Astrocyte (in vitro differentiated cells and primary cell): ENCODE data around the gene CFD. TPM values are rescaled to one million over a fixed set of nuclear protein-coding genes. Genes with fewer than 3 reads are reported as not detected.

Experiments used
- DNase-seq: peaks from one replicate; pipeline ENCODE4 v3.0.0-alpha.2; 2010; ENCODE audit warnings: low read depth
- FAIRE-seq: peaks from 2 replicates; lab custom pipeline; 2011; peaks lifted over from hg19 to GRCh38; lab: Jason Lieb, UNC
- H2AFZ ChIP-seq: 2 replicates; pipeline ENCODE4 v1.6.0; 2012; ENCODE audit warnings: low read depth, low read length, inconsistent platforms
- H3K27ac ChIP-seq: 2 replicates; pipeline ENCODE4 v1.5.1; 2011; ENCODE audit warnings: low read depth, low read length, inconsistent platforms
- H3K27me3 ChIP-seq: 2 replicates; pipeline ENCODE4 v1.6.0; 2011; ENCODE audit warnings: low read length, inconsistent platforms; ENCODE audit not compliant: insufficient read depth
- H3K36me3 ChIP-seq: 2 replicates; pipeline ENCODE4 v1.5.1; 2011; ENCODE audit warnings: low read length, inconsistent platforms; ENCODE audit not compliant: insufficient read depth
- H3K4me1 ChIP-seq: 2 replicates; pipeline ENCODE4 v1.5.1; 2011; ENCODE audit warnings: low read length, inconsistent platforms; ENCODE audit not compliant: insufficient read depth
- H3K4me2 ChIP-seq: 2 replicates; pipeline ENCODE4 v1.6.0; 2012; ENCODE audit warnings: low read length, inconsistent platforms
- H3K4me3 ChIP-seq: 2 replicates; pipeline ENCODE4 v1.5.1; 2011; ENCODE audit warnings: low read depth, mild to moderate bottlenecking, low read length, inconsistent platforms; ENCODE audit not compliant: insufficient read depth
- H3K79me2 ChIP-seq: 2 replicates; pipeline ENCODE4 v1.6.0; 2012; ENCODE audit warnings: mild to moderate bottlenecking, low read length, inconsistent platforms; ENCODE audit not compliant: insufficient read depth
- H3K9ac ChIP-seq: 2 replicates; pipeline ENCODE4 v1.6.0; 2012; ENCODE audit warnings: mild to moderate bottlenecking, low read length, inconsistent platforms
- H3K9me3 ChIP-seq: 2 replicates; pipeline ENCODE4 v1.5.1; 2012; ENCODE audit warnings: low read depth, mild to moderate bottlenecking, low read length, inconsistent platforms; ENCODE audit not compliant: insufficient read depth
- H4K20me1 ChIP-seq: 2 replicates; pipeline ENCODE4 v1.6.0; 2012; ENCODE audit warnings: low read length, inconsistent platforms; ENCODE audit not compliant: insufficient read depth
- H3K27ac Mint-ChIP-seq: one replicate; pipeline ENCODE4 v1.8.0; 2021; ENCODE audit warnings: mild to moderate bottlenecking, mixed read lengths; ENCODE audit not compliant: unreplicated experiment
- H3K27me3 Mint-ChIP-seq: one replicate; pipeline ENCODE4 v1.8.0; 2021; ENCODE audit warnings: low read depth, mixed read lengths; ENCODE audit not compliant: unreplicated experiment
- H3K36me3 Mint-ChIP-seq: one replicate; pipeline ENCODE4 v1.8.0; 2021; ENCODE audit warnings: low read depth, mixed read lengths; ENCODE audit not compliant: unreplicated experiment
- H3K4me1 Mint-ChIP-seq: one replicate; pipeline ENCODE4 v1.8.0; 2021; ENCODE audit warnings: low read depth, mixed read lengths; ENCODE audit not compliant: unreplicated experiment
- H3K4me3 Mint-ChIP-seq: one replicate; pipeline ENCODE4 v1.8.0; 2021; ENCODE audit warnings: mild to moderate bottlenecking, moderate library complexity, mixed read lengths; ENCODE audit not compliant: unreplicated experiment
- H3K9me3 Mint-ChIP-seq: one replicate; pipeline ENCODE4 v1.8.0; 2021; ENCODE audit warnings: mild to moderate bottlenecking, mixed read lengths; ENCODE audit not compliant: unreplicated experiment
- EZH2 ChIP-seq: IDR thresholded peaks from 2 replicates; pipeline ENCODE4 v1.6.1; 2012; ENCODE audit warnings: mild to moderate bottlenecking, low read length, inconsistent platforms; ENCODE audit not compliant: insufficient read depth
- total RNA-seq: library from RNA; stranded (reverse); gene quantifications from 2 replicates; pipeline ENCODE4 v1.2.1, GENCODE V29; 2021
- TF ChIP-seq, protein P1 (sequence below): IDR thresholded peaks from 2 replicates; pipeline ENCODE4 v1.5.1; 2011; ENCODE audit warnings: low read depth, mild to moderate bottlenecking, inconsistent platforms, low read length, moderate library complexity; ENCODE audit not compliant: insufficient read depth

The CFD gene
- total RNA-seq, 1 donor from 2014 or later: 0.59 TPM

DNA sequence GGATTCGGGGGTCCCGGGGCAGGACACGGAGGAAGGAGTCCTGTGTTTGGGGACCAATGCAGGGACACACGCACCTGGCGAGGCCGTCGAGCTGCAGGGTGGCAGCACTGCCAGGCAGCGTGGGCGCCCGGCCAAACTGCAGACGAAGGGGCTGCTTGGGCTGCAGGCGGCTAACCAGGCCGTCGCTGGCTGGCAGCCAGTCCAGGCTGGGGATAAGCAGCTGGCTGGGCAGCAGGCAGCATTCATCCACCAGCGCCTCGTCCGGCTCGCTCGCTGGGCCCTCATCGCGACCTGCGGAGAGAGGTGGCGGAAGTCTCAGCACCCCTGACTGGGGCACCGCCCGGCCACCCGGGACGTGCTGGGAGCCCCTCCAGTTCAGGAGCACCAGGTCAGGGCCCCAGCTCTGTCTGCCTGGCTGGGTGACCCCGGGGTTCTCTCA is 11.5 kb downstream of the CFD start:
- no peak overlapping the region for H2AFZ ChIP-seq
- no peak for FAIRE-seq
- H3K36me3 Mint-ChIP-seq: peaks cover 6% of the 10 kb centered on the region
- H3K9me3 ChIP-seq: no peaks in the 10 kb centered on the region
- no peak overlapping the region for H3K4me2 ChIP-seq
- H3K4me3 Mint-ChIP-seq: no peak overlapping the region
- TF ChIP-seq, protein P1, sequence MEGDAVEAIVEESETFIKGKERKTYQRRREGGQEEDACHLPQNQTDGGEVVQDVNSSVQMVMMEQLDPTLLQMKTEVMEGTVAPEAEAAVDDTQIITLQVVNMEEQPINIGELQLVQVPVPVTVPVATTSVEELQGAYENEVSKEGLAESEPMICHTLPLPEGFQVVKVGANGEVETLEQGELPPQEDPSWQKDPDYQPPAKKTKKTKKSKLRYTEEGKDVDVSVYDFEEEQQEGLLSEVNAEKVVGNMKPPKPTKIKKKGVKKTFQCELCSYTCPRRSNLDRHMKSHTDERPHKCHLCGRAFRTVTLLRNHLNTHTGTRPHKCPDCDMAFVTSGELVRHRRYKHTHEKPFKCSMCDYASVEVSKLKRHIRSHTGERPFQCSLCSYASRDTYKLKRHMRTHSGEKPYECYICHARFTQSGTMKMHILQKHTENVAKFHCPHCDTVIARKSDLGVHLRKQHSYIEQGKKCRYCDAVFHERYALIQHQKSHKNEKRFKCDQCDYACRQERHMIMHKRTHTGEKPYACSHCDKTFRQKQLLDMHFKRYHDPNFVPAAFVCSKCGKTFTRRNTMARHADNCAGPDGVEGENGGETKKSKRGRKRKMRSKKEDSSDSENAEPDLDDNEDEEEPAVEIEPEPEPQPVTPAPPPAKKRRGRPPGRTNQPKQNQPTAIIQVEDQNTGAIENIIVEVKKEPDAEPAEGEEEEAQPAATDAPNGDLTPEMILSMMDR: no peak
- no peak for TF ChIP-seq EZH2
- H3K27me3 Mint-ChIP-seq: no peaks in the 10 kb centered on the region
- no peaks in the 10 kb centered on the region for H3K79me2 ChIP-seq
- peaks cover 19% of the 10 kb centered on the region for H3K4me1 ChIP-seq
- peaks cover 2% of the 10 kb centered on the region for H3K4me1 Mint-ChIP-seq
- no peaks in the 10 kb centered on the region for H3K9me3 Mint-ChIP-seq
- peak; percentile 35 for DNase-seq
- peaks cover 4% of the 10 kb centered on the region for H3K36me3 ChIP-seq
- no peak overlapping the region for H3K27ac ChIP-seq
- H3K27ac Mint-ChIP-seq: no peak overlapping the region
- peaks cover 24% of the 10 kb centered on the region for H4K20me1 ChIP-seq
- H3K27me3 ChIP-seq: no peaks in the 10 kb centered on the region
- H3K9ac ChIP-seq: no peak overlapping the region
- no peak overlapping the region for H3K4me3 ChIP-seq

DNA sequence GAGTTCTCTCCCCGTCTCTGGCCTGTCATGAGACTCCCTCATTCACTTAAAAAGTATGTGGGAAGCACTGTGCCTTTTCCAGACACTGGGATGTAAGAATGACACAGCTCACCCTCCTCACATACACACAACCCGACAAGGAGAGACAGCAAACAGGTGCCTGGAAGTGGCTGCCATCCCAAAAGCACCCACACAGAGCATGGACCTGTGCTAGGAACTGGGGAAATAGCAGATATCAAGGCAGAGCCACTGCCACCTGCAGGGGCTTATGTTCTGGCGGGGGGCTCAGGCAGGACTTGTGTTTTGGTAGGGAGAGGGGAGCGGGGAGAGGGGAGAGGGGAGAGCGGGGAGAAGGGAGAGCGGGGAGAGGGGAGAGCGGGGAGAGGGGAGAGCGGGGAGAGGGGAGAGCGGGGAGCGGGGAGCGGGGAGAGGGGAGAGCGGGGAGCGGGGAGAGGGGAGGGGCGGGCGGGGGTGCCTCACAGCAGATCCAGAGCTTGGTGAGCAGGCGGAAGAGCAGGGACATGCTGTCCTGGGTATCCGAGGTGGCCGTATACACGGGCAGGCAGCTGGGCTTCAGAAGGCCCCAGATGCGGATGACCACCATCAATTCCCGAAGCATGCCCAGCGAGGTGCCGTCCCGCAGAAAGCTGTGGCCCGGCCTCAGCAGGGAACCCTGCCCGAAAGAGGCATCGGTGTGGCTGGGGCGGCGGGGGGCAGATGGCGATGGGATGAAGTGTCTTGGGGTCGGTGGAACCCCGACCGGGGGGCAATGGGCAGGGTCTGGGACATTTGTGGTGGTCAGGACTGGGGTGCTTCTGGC is 12.2 kb downstream of the CFD start:
- Histone ChIP-seq H3K9ac (no peak overlapping the region), H3K27ac (no peak overlapping the region)

More for the DNA sequence above, 12.2 kb downstream of the CFD start:
- no peaks in the 10 kb centered on the region for H3K27me3 ChIP-seq
- peaks cover 24% of the 10 kb centered on the region for H4K20me1 ChIP-seq
- peaks cover 11% of the 10 kb centered on the region for H3K36me3 Mint-ChIP-seq
- H2AFZ ChIP-seq: no peak overlapping the region
- H3K4me3 ChIP-seq: no peak overlapping the region
- FAIRE-seq (no peak), DNase-seq (peak; percentile 34)
- TF ChIP-seq, protein P1: no peak
- TF ChIP-seq EZH2: no peak
- no peak overlapping the region for H3K4me3 Mint-ChIP-seq
- no peak overlapping the region for H3K27ac Mint-ChIP-seq
- peaks cover 2% of the 10 kb centered on the region for H3K4me1 Mint-ChIP-seq
- H3K4me2 ChIP-seq: no peak overlapping the region
- H3K9me3 Mint-ChIP-seq: no peaks in the 10 kb centered on the region
- peaks cover 19% of the 10 kb centered on the region for H3K4me1 ChIP-seq
- H3K79me2 ChIP-seq: no peaks in the 10 kb centered on the region
- H3K36me3 ChIP-seq: peaks cover 4% of the 10 kb centered on the region
- H3K27me3 Mint-ChIP-seq: no peaks in the 10 kb centered on the region
- no peaks in the 10 kb centered on the region for H3K9me3 ChIP-seq
